ENCODE results near the gene RPL13.

RPL13 gene

DNA sequence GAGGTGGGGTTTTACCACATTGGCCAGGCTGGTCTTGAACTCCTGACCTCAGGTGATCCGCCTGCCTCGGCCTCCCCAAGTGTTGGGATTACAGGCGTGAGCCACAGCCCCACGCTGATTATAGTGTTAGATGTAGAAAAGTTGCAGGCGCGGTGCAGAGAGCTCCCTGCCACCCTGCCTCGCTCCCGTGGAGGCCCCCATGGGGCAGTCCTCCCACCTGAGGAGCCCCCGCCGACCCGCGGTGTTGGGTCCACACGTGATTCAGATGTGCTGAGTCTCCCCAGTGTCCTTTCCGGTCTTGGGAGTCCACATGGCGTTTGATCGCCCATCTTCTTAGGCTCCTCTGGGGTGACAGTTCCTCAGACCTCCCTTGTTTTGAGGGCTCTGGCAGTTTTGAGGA is 5.2 kb upstream of the RPL13 start:
- no peak overlapping the region for H3K4me2 ChIP-seq (ENCODE audit: low read length)
- peaks cover 47% of the 10 kb centered on the region for H3K36me3 ChIP-seq (ENCODE audit: control insufficient read depth, low read length)
- H3K4me3 ChIP-seq (ENCODE audit: low read length), result no peak overlapping the region
- H3F3A ChIP-seq (ENCODE audit: control insufficient read depth, insufficient read depth), result peaks cover 4% of the 10 kb centered on the region
- TF ChIP-seq, protein P1, sequence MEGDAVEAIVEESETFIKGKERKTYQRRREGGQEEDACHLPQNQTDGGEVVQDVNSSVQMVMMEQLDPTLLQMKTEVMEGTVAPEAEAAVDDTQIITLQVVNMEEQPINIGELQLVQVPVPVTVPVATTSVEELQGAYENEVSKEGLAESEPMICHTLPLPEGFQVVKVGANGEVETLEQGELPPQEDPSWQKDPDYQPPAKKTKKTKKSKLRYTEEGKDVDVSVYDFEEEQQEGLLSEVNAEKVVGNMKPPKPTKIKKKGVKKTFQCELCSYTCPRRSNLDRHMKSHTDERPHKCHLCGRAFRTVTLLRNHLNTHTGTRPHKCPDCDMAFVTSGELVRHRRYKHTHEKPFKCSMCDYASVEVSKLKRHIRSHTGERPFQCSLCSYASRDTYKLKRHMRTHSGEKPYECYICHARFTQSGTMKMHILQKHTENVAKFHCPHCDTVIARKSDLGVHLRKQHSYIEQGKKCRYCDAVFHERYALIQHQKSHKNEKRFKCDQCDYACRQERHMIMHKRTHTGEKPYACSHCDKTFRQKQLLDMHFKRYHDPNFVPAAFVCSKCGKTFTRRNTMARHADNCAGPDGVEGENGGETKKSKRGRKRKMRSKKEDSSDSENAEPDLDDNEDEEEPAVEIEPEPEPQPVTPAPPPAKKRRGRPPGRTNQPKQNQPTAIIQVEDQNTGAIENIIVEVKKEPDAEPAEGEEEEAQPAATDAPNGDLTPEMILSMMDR (IDR thresholded peaks at IDR 0.05; ENCODE audit: low read depth, low read length, poor library complexity, severe bottlenecking), result no peak
- no peak for TF ChIP-seq EZH2phosphoT487 (IDR thresholded peaks at IDR 0.05; ENCODE audit: borderline replicate concordance, low read length)
- peaks cover 7% of the 10 kb centered on the region for H3K79me2 ChIP-seq (ENCODE audit: control insufficient read depth, low read length)
- H3K9me2 ChIP-seq (replicated peaks; ENCODE audit: control insufficient read depth, low read length), result no peaks in the 10 kb centered on the region
- no peaks in the 10 kb centered on the region for H3K9me3 ChIP-seq (ENCODE audit: control insufficient read depth, insufficient read depth, low read length)
- H3K27me3 ChIP-seq (ENCODE audit: control insufficient read depth, low read length), result no peaks in the 10 kb centered on the region
- H3K27ac ChIP-seq (ENCODE audit: low read depth, low read length), result no peak overlapping the region
- peaks cover 7% of the 10 kb centered on the region; the same call in 1 of the 2 replicates for H3K4me1 ChIP-seq (ENCODE audit: control insufficient read depth, low read length)
- H4K20me1 ChIP-seq (ENCODE audit: control insufficient read depth, insufficient read depth, low read depth, low read length), result no peaks in the 10 kb centered on the region

DNA sequence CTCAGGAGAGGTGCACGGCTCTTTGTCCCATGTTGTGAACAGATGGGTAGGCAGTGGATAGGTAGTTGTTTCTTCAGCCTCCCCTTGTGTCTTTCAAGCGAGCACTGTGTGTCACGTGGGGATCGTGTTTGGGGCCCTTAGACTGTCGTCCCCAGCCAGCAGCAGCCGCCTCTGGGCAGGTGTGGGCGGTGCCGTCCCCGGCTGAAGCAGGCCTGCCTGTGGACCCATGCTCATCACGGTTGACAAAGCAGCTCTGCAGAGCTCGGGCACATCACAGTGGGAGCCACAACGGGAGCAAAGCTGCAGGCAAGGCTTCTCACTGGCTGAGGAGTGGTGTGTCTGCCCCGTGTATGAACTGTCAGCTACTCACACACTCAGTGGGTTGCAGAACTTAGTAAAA is 4.7 kb upstream of the RPL13 start:
- H3K27me3 ChIP-seq (ENCODE audit: control insufficient read depth, low read length), result no peaks in the 10 kb centered on the region
- no peak for TF ChIP-seq EZH2phosphoT487 (IDR thresholded peaks at IDR 0.05; ENCODE audit: borderline replicate concordance, low read length)
- TF ChIP-seq, protein P1 (IDR thresholded peaks at IDR 0.05; ENCODE audit: low read depth, low read length, poor library complexity, severe bottlenecking), result no peak
- H3K79me2 ChIP-seq (ENCODE audit: control insufficient read depth, low read length), result peaks cover 11% of the 10 kb centered on the region
- H3K9me2 ChIP-seq (replicated peaks; ENCODE audit: control insufficient read depth, low read length), result no peaks in the 10 kb centered on the region
- H3K36me3 ChIP-seq (ENCODE audit: control insufficient read depth, low read length), result peaks cover 45% of the 10 kb centered on the region
- no peak overlapping the region for H3K4me3 ChIP-seq (ENCODE audit: low read length)
- peaks cover 4% of the 10 kb centered on the region for H3F3A ChIP-seq (ENCODE audit: control insufficient read depth, insufficient read depth)
- H4K20me1 ChIP-seq (ENCODE audit: control insufficient read depth, insufficient read depth, low read depth, low read length), result no peaks in the 10 kb centered on the region
- peaks cover 7% of the 10 kb centered on the region; the same call in 1 of the 2 replicates for H3K4me1 ChIP-seq (ENCODE audit: control insufficient read depth, low read length)
- no peak overlapping the region for H3K27ac ChIP-seq (ENCODE audit: low read depth, low read length)
- no peaks in the 10 kb centered on the region for H3K9me3 ChIP-seq (ENCODE audit: control insufficient read depth, insufficient read depth, low read length)
- no peak overlapping the region for H3K4me2 ChIP-seq (ENCODE audit: low read length)

DNA sequence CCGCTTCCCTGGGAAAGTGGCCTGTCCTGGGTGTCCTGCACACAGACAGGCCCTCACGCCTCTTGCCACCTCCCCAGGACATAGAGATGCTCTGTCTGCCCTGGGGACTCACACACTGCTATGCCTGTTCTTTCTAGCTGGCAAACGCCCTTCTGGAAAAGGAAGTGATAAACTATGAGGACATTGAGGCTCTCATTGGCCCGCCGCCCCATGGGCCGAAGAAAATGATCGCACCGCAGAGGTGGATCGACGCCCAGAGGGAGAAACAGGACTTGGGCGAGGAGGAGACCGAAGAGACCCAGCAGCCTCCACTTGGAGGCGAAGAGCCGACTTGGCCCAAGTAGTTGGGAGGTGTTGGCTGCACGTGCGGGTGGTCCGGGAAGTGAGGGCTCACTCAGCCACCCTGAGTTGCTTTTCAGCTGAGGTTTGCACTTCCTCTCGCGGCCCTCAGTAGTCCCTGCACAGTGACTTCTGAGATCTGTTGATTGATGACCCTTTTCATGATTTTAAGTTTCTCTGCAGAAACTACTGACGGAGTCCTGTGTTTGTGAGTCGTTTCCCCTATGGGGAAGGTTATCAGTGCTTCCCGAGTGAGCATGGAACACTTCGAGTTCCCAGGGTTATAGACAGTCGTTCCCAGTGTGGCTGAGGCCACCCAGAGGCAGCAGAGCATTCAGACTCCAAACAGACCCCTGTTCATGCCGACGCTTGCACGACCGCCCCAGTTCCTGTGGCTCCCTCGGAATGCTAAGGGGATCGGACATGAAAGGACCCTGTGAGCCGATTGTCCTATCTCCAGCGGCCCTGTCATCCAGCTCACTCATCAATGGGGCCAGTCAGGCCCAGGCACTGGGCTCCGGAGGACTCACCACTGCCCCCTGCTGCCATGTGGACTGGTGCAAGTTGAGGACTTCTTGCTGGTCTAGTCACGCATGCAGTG is 3.5 kb upstream of the RPL13 start:
- peaks cover 12% of the 10 kb centered on the region for H3K4me1 ChIP-seq (ENCODE audit: control insufficient read depth, low read length)
- H3K27ac ChIP-seq (ENCODE audit: low read depth, low read length), result no peak overlapping the region
- peaks cover 53% of the 10 kb centered on the region for H3K36me3 ChIP-seq (ENCODE audit: control insufficient read depth, low read length)
- no peaks in the 10 kb centered on the region for H3K27me3 ChIP-seq (ENCODE audit: control insufficient read depth, low read length)
- H3K9me2 ChIP-seq (replicated peaks; ENCODE audit: control insufficient read depth, low read length), result no peaks in the 10 kb centered on the region
- no peak overlapping the region for H3K4me3 ChIP-seq (ENCODE audit: low read length)
- H4K20me1 ChIP-seq (ENCODE audit: control insufficient read depth, insufficient read depth, low read depth, low read length), result peaks cover 9% of the 10 kb centered on the region
- no peak overlapping the region for H3K4me2 ChIP-seq (ENCODE audit: low read length)
- peaks cover 16% of the 10 kb centered on the region for H3F3A ChIP-seq (ENCODE audit: control insufficient read depth, insufficient read depth)
- no peaks in the 10 kb centered on the region for H3K9me3 ChIP-seq (ENCODE audit: control insufficient read depth, insufficient read depth, low read length)
- TF ChIP-seq, protein P1 (IDR thresholded peaks at IDR 0.05; ENCODE audit: low read depth, low read length, poor library complexity, severe bottlenecking), result peak; percentile 91
- TF ChIP-seq EZH2phosphoT487 (IDR thresholded peaks at IDR 0.05; ENCODE audit: borderline replicate concordance, low read length), result no peak
- peaks cover 23% of the 10 kb centered on the region for H3K79me2 ChIP-seq (ENCODE audit: control insufficient read depth, low read length)
